GM18498 (cell line): ENCODE measurements around the gene KCNC3.
A peak's percentile ranks its signal among the peaks of the same experiment; 100 is the strongest.

Experiments used
- ATAC-seq: cut with Tn5 transposase; IDR thresholded peaks from one replicate; pipeline ENCODE4 v1.9.1; 2021; ENCODE audit warnings: mild to moderate bottlenecking, moderate library complexity; ENCODE audit not compliant: unreplicated experiment

KCNC3 gene

DNA sequence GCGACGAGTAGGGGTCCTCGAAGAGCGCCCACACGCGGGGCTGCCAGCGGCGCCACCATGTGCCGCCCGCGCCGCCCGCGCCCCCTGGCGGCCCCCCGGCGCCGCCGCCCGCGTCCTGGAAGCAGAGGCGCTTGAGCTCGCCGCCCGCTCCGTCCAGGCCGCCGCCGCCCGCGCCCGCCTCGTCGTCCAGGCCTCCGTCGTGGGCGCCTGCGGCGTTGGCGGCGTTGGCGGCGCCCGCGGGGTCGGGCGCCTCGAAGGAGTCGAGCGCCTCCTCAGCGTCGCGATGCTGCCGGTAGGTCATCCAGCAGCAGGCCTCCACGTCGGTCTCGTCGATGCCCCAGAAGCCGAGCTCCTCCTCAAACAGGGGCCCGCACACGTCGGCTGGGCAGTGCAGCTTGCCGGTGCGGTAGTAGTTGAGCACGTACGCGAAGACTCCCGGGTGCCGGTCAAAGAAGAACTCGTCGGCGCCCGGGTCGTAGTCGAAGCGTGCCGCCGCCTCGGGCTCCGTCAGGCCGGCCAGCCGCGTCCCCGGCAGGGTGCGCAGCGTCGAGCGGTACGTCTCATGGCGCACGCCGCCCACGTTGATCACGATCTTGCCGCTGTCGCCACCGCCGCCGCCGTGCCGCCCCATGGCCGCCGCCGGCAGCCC lies 829 bp downstream of the KCNC3 start:
- ATAC-seq: peak; percentile 2

DNA sequence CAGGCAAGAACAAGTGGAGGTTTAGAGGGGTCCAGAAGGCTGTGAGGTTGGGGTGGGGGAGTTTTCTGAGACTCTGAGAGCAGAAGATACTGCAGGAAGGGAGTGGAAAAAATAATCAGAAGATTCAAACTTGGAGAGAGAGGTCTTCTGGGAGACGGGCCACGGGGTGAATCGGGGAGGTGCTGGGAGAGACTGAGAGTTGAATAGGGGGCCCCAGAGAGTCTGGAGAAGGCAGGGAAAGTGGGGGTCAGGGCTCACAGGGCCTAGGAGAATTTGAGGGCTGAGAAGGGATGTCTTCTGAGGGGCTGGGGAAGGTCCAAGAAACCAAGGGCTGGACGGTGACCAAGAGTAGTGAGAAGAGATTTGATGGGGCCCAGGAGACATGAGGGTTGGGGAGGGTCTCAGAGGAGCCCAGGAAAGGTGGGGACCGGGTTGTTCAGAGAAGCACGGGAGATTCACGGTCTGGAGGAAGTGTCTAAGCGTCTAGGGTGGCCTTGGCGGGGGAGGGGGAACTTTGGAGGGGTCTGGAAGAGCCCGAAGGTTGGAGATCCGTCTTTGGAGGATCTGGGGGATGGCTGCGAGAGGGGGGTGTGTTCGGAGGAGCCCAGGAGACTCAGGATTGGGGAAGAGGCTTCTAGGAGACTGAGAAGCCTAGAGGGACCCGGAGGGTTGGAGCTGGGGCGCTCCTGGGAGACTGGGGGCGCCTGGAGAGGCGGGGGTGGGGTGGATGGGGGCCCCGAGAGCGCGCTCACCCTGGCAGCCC lies 1.5 kb downstream of the KCNC3 start:
- no peak for ATAC-seq

GRCh38 chr19:50327013-50327412 lies 2.2 kb downstream of the KCNC3 start:
- no peak for ATAC-seq

- ATAC-seq: no peak
These were observed 3.0 kb downstream of the KCNC3 start for GRCh38 chr19:50326101-50326664.

GRCh38 chr19:50325310-50326100 lies 3.7 kb downstream of the KCNC3 start:
- ATAC-seq: no peak

- ATAC-seq: no peak
These were observed 4.8 kb downstream of the KCNC3 start for GRCh38 chr19:50324331-50324730.

DNA sequence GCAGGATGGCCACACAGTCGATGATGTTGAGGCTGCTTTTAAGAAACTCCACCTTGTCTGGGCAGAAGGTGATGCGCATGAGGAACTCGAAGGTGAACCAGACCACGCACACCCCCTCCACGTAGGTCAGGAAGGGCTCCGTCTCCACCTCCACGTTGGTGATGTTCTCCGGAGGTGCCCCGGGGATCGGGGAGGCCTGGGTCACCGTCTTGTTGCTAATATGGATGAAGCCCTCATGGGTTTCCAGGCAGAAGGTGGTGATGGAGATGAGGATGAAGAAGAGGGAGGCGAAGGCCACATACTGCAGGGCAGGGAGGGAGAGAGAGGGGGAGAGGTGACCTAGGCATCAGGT lies 5.4 kb downstream of the KCNC3 start:
- no peak for ATAC-seq

DNA sequence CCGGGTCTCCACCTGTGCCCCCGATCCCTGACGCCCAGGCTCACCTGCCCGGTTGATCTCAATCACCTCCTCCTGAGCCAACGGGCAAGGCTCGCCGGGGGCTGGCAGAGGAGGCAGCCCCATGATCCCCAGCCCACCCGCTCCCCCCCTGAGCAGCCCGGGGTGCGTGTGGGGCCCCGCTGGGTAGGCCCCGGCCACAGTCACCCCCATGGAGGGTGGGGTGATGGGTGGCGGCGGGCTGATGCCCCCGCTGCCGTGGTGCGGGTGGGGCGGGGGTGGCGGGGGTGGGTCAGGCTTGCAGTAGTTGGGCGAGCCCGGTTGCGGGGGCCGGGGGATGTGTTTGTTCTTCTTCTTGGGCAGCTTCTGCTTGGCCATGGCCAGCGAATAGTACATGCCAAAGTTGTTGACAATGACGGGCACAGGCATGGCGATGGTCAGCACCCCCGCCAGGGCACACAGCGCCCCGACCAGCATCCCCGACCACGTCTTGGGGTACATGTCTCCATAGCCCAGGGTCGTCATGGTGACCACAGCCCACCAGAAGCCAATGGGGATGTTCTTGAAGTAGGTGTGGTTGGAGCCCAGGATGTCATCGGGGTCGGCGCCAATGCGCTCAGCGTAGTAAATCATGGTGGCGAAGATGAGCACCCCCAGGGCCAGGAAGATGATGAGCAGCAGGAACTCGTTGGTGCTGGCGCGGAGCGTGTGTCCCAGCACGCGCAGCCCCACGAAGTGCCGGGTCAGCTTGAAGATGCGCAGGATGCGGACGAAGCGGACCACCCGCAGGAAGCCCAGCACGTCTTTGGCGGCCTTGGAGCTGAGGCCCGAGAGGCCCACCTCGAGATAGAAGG lies 6.0 kb downstream of the KCNC3 start:
- no peak for ATAC-seq

DNA sequence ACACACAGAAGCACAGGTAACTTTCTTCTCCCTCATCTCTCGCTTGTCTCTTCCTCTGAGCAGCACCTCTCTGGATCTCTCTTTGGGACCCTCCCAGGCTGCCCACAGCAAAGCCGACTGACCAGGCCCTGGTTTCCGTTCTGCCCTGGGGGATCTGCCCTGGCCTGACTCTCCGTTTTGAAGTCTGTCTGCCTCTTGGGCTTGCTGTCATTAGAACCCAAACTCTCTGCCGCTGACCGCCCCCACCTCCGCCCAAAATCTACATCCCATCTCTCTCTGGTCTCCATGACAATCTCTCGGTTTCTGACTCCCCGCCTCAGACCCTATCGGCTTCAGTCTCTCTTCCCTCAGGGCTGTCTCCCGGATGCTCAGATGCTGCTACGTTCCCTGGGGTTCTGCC lies 6.9 kb downstream of the KCNC3 start:
- no peak for ATAC-seq

DNA sequence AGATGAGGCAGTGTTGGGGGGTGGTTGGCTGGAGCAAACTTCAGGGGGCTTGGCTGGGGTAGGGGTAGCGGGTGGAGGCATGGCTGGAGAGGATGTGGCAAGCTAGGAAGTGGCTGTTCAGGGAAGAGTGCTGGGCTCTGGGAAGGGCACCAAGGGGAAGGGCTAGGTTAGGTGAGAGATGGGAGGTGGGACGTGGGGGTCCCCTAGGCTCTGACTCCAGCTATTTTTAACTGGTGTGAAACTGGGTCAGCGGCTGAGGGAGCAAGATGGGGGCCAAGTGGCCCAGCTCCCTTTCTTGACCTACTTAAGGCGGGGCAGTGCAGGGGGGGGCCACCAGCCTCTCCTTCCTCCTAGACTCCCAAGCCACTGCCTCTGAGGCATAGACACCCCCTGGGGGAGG lies 7.3 kb downstream of the KCNC3 start:
- no peak for ATAC-seq

GRCh38 chr19:50320596-50320995 lies 8.6 kb downstream of the KCNC3 start:
- no peak for ATAC-seq

DNA sequence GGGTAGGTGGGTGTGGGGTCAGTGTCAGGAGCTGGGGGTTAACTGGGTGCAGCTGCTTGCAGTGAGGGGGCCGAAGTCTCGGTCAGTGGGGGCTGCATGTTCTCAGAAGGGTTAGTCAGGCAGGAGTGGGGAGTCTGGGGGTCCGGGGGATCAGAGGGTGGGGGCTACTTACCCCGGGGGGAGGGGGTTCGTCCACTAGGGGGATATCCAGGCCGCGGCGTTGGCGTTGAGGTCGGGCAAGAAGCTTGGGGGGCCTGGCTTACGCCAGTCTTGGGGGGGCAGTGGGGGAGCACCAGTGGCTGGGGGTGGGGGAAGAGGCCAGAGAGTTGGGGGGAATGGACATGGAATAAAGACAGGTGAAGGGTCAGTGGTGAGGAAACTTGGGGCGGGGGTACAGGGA lies 9.1 kb downstream of the KCNC3 start:
- no peak for ATAC-seq

GRCh38 chr19:50319156-50319555 lies 10.0 kb downstream of the KCNC3 start:
- no peak for ATAC-seq

DNA sequence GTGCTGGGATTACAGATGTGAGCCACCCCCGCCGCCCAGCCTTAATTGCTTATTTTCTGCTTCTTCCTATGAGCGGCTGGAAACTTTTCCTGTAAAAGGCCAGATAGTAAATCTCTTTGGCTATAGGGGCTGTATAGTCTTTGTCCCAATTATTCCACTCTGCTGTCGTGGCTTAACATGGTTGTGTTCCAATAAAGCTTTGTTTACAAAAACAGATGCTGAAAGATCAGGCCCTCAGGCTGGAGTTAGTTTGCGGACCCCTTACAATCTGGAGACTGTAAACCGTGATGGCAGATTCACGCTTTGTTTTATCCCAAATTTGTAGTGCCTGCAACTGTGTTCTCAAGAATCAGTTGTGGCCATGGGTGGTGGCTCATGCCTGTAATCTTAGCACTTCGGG lies 10.7 kb downstream of the KCNC3 start:
- ATAC-seq: no peak

DNA sequence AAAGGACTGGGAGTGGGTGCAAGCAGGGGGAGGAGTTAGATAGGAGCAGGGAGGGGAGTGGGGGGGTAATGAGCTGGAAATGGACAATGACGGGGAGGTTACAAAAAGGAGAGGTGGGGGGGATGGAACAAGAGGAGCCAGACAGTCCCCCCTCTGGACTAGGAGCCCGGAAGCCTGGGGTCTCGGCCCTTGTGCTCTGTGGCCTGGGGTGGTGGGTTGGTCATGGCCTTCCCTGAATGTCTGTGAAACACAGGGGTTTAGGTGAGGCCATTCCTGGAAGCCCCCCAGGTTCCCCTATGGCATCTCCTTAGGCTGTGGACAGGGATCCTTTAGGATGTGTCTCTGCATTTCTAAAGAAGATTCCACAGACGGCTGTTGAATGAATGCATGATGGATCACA lies 12.1 kb downstream of the KCNC3 start:
- no peak for ATAC-seq

- ATAC-seq: no peak
These were observed 13.3 kb downstream of the KCNC3 start for GRCh38 chr19:50315773-50316448.

DNA sequence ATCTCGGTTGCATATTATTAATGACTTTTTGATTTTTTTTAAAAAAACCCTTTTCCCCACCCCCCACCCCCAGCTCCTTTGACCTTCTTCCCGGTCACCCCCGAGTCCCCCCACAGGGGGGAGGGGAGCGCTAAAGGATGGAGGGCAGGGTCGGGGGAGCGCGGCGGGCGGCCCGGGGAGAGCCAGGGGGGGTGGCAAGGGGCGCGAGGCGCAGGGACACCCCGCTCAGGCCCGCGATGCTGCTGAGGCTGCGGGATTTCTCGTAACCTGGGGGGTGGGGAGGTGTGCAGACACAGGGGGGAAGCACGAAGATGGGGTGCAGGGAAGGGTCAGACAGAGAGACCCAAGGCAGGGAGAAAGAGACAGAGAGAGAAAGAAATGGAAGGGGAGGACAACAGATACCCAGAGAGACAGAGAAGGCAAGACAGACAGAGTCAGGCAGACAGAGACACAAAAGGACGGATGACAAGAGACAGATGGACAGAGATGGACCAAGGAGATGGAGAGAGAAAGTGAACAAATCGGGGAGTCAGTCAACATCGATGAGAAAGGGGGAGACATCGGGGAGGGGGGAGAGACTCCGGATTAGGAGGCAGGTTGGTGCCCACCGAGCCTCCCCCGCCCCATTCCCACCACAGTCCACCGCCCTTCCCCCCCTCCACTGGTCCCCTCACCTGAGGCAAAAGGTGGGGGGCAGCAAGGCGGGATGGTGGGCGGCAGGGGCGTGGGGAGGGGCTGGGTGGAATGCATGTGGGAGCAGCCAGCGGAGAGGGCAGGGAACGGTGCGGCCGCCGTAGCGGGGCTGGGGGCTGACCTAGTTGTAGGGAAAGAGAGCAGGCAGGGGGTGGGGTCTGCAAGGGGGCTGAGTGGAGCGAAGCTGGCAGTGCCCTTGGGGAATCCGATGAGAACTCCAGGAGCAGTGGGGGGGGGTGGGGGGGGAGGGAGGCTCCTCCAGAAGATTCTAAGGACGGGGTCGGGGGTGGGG lies 14.2 kb downstream of the KCNC3 start:
- no peak for ATAC-seq

- ATAC-seq: no peak
These were observed 15.2 kb downstream of the KCNC3 start for GRCh38 chr19:50313812-50314536.
